Prostate gland (tissue), 2 donors: ENCODE measurements around the gene TFCP2. TPM values are rescaled to one million over a fixed set of nuclear protein-coding genes. Genes with fewer than 3 reads are reported as not detected.

Experiments
- DNase-seq: peaks from one replicate; pipeline ENCODE4 v3.0.0-alpha.2; 2019; ENCODE audit warnings: low spot score
- H3K27ac ChIP-seq, 2 donors: fragments of 200-600 bp; sonication (generic); 2 replicates each; pipeline ENCODE4 v1.5.1; 2017 to 2019
- H3K27me3 ChIP-seq: fragments of 200-600 bp; sonication (generic); replicated peaks from 2 replicates; pipeline ENCODE4 v1.5.1; 2019; ENCODE audit not compliant: insufficient read depth
- H3K36me3 ChIP-seq, 2 donors: fragments of 200-600 bp; sonication (generic); 1 replicate in 1 of 2; 2 replicates in 1 of 2; pipeline versions ENCODE4 v1.5.1 to v1.8.1; 2017 to 2019
- H3K4me1 ChIP-seq: fragments of 200-600 bp; sonication (generic); replicated peaks from 2 replicates; pipeline ENCODE4 v1.5.1; 2019
- H3K4me3 ChIP-seq, 2 donors: fragments of 200-600 bp; sonication (generic); 2 replicates each; pipeline ENCODE4 v1.5.1; 2017 to 2019
- H3K9me3 ChIP-seq: fragments of 200-600 bp; sonication (generic); 2 replicates; pipeline ENCODE4 v1.5.1; 2017
- POLR2A ChIP-seq: fragments of 450-650 bp; IDR thresholded peaks from one replicate; pipeline ENCODE4 v1.6.1; 2016; ENCODE audit warnings: antibody characterized with exemption, mild to moderate bottlenecking
- POLR2AphosphoS5 ChIP-seq: sonication (generic); formaldehyde crosslinking; IDR thresholded peaks from one replicate; pipeline ENCODE4 v1.6.1; 2017; ENCODE audit warnings: antibody characterized with exemption
- WGBS: methylation state at CpG from one replicate; pipeline ENCODE4 v1.1.5; 2018; 5-methylcytosine and 5-hydroxymethylcytosine counted together
- intact Hi-C: fragments of 100-400 bp; cut with DNase I; formaldehyde crosslinking; loops from one replicate; pipeline ENCODE4 v1.14.2; 2022
- total RNA-seq, 2 donors: library from RNA; depleted of rRNA; stranded (reverse); fragments of >200 nt; gene quantifications; one replicate each; pipeline ENCODE4 v1.1.0, GENCODE V29; 2016
- TF ChIP-seq, protein P1 (sequence below), 4 experiments: fragments of 200-600 bp in 2 of 4; fragments of 450-650 bp in 2 of 4; sonication (generic) in 2 of 4; IDR thresholded peaks; 1 replicate in 3 of 4; 2 replicates in 1 of 4; pipeline ENCODE4 v1.5.1; 2016 to 2019; ENCODE audit warnings: antibody characterized with exemption in 4 of 4, mild to moderate bottlenecking in 2 of 4, moderate library complexity in 2 of 4

Gene TFCP2
- total RNA-seq, 2 donors from 2014 or later, result 11.5 to 21.0 TPM

- WGBS, result 80% methylated on average over 4 of the region's 4 CpGs
- no peak for DNase-seq
- H3K4me3 ChIP-seq, result no peak overlapping the region
- H3K27ac ChIP-seq, result no peak overlapping the region
- H3K27me3 ChIP-seq, result no peaks in the 10 kb centered on the region
- intact Hi-C loops, result no loop called here
- no peaks in the 10 kb centered on the region for H3K36me3 ChIP-seq
- H3K9me3 ChIP-seq, result no peaks in the 10 kb centered on the region
- TF ChIP-seq POLR2AphosphoS5, result no peak
- TF ChIP-seq, protein P1, sequence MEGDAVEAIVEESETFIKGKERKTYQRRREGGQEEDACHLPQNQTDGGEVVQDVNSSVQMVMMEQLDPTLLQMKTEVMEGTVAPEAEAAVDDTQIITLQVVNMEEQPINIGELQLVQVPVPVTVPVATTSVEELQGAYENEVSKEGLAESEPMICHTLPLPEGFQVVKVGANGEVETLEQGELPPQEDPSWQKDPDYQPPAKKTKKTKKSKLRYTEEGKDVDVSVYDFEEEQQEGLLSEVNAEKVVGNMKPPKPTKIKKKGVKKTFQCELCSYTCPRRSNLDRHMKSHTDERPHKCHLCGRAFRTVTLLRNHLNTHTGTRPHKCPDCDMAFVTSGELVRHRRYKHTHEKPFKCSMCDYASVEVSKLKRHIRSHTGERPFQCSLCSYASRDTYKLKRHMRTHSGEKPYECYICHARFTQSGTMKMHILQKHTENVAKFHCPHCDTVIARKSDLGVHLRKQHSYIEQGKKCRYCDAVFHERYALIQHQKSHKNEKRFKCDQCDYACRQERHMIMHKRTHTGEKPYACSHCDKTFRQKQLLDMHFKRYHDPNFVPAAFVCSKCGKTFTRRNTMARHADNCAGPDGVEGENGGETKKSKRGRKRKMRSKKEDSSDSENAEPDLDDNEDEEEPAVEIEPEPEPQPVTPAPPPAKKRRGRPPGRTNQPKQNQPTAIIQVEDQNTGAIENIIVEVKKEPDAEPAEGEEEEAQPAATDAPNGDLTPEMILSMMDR (IDR thresholded peaks at IDR 0.05), result no peak
- TF ChIP-seq POLR2A, result no peak
- H3K4me1 ChIP-seq, result no peaks in the 10 kb centered on the region
Measured at GRCh38 chr12:51108136-51108535, 64.8 kb downstream of the TFCP2 start.

DNA sequence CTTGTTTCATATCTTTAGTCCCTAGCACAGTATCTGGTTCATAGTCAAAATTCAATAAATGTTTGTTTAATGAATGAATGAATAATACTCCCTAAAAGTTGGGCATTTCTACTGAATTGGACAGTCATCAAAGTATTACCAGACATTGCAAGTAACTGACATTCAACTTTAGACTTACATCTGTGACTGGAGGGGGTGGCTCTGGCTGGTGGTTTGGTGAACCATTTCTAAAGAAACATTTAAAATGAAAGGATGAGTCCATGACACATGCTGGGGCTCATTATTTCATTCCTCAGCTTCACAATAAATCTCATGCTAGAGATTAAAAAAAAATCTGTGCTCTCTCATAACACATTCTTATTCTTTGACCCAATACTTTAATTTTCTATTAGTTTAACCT, 69.0 kb downstream of the TFCP2 start:
- H3K27ac ChIP-seq, result no peak overlapping the region
- H3K36me3 ChIP-seq, result peaks cover 0 to 4% of the 10 kb centered on the region in 2 donors
- DNase-seq, result no peak
- no peaks in the 10 kb centered on the region for H3K27me3 ChIP-seq
- no peak overlapping the region for H3K4me3 ChIP-seq
- H3K4me1 ChIP-seq, result no peaks in the 10 kb centered on the region
- intact Hi-C loops, result no loop called here
- H3K9me3 ChIP-seq, result no peaks in the 10 kb centered on the region
- TF ChIP-seq, protein P1 (IDR thresholded peaks at IDR 0.05), result no peak
- TF ChIP-seq POLR2AphosphoS5 (no peak), POLR2A (no peak)

GRCh38 chr12:51098611-51099010, 74.3 kb downstream of the TFCP2 start:
- H3K27me3 ChIP-seq, result no peaks in the 10 kb centered on the region
- no peak overlapping the region for H3K27ac ChIP-seq
- intact Hi-C loops, result no loop called here
- H3K36me3 ChIP-seq, result peaks cover 2 to 4% of the 10 kb centered on the region in 2 donors
- no peak for DNase-seq
- H3K9me3 ChIP-seq, result no peaks in the 10 kb centered on the region
- H3K4me3 ChIP-seq, result no peak overlapping the region
- H3K4me1 ChIP-seq, result no peaks in the 10 kb centered on the region
- TF ChIP-seq POLR2A (no peak), POLR2AphosphoS5 (no peak)
- TF ChIP-seq, protein P1 (IDR thresholded peaks at IDR 0.05), result no peak
- WGBS, result 0% methylated on average over 1 of the region's 1 CpG

DNA sequence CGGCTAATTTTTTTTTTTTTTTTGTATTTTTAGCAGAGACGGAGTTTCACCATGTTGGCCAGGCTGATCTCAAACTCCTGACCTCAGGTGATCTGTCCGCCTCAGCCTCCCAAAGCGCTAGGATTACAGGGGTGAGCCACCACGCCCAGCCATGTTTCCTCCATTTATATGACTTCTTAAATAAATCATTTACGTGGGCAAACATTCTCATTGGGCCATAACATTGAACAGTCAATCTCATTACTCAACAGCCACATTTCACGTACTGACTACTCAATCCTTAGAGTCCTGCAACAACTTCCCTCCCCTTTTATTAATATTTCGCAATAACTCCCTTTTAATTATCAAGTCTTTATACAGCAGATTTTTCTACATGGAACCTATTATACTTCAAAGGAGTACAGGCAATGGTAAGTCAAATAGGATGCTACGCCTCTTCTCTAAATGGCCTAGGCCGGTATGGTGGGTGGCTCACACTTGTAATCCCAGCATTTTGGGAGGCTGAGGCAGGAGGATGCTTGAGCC, 82.2 kb downstream of the TFCP2 start:
- no peak overlapping the region for H3K4me3 ChIP-seq
- TF ChIP-seq POLR2AphosphoS5 (no peak), POLR2A (no peak)
- TF ChIP-seq, protein P1 (IDR thresholded peaks at IDR 0.05), result no peak
- no peaks in the 10 kb centered on the region for H3K9me3 ChIP-seq
- intact Hi-C loops, result no loop called here
- no peaks in the 10 kb centered on the region for H3K36me3 ChIP-seq
- WGBS, result 95% methylated on average over 10 of the region's 10 CpGs
- H3K4me1 ChIP-seq, result no peaks in the 10 kb centered on the region
- H3K27ac ChIP-seq, result no peak overlapping the region
- no peak for DNase-seq
- no peaks in the 10 kb centered on the region for H3K27me3 ChIP-seq

DNA sequence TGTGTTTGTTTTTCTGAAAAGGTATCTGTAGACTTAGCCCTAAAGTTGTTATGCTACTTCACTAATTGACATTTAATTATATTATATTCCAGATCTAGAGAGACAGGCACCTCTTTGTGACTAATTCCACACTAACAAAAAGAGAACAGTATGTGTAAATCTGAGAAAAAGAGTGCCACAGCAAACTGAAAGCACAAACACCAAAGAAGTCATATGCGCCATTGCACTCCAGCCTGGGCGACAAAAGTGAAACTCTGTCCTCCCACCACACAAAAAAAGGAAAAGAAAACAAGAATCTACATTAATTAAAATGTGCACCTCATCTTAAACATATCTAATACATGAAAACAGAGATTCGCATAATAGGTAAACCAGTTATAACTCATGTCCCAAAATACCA, 85.1 kb downstream of the TFCP2 start:
- no peaks in the 10 kb centered on the region for H3K27me3 ChIP-seq
- no peaks in the 10 kb centered on the region for H3K4me1 ChIP-seq
- no peaks in the 10 kb centered on the region for H3K36me3 ChIP-seq
- no peak for DNase-seq
- no peak overlapping the region for H3K4me3 ChIP-seq
- no peaks in the 10 kb centered on the region for H3K9me3 ChIP-seq
- WGBS, result 95% methylated on average over 3 of the region's 3 CpGs
- TF ChIP-seq POLR2AphosphoS5 (no peak), POLR2A (no peak)
- TF ChIP-seq, protein P1 (IDR thresholded peaks at IDR 0.05), result no peak
- H3K27ac ChIP-seq, result no peak overlapping the region
- intact Hi-C loops, result no loop called here
